K562 (cell line): ENCODE measurements around the gene EZH2.

Experiments
- KDM1A ChIP-seq, 2 experiments: fragments of 450-650 bp; IDR thresholded peaks; 2 replicates each; pipeline ENCODE4 v1.6.1; 2016; ENCODE audit warnings: mild to moderate bottlenecking in 2 of 2
- NCOA6 ChIP-seq: fragments of 450-650 bp; IDR thresholded peaks from 2 replicates; pipeline ENCODE4 v1.6.1; 2017; ENCODE audit warnings: mild to moderate bottlenecking
- NFATC3 ChIP-seq: fragments of 450-650 bp; IDR thresholded peaks from 2 replicates; pipeline ENCODE4 v1.6.1; 2017; ENCODE audit warnings: mild to moderate bottlenecking
- PHB2 ChIP-seq: fragments of 450-650 bp; IDR thresholded peaks from 2 replicates; pipeline ENCODE4 v1.6.1; 2017; ENCODE audit warnings: low read depth
- SMAD1 ChIP-seq: fragments of 150-350 bp; IDR thresholded peaks from 2 replicates; pipeline ENCODE4 v1.6.1; 2014; ENCODE audit warnings: low read length, low read depth; ENCODE audit not compliant: partially characterized antibody
- ZFP91 ChIP-seq: sonication (generic); formaldehyde crosslinking; IDR thresholded peaks from 2 replicates; pipeline ENCODE4 v1.8.0; 2022; ENCODE audit warnings: mild to moderate bottlenecking, missing genetic modification reagents
- ZNF3 ChIP-seq: fragments of 250-450 bp; sonication (Bioruptor Pico); IDR thresholded peaks from 2 replicates; pipeline ENCODE4 v1.5.0; 2021; ENCODE audit warnings: mild to moderate bottlenecking, moderate library complexity

- TF ChIP-seq ZFP91 (CRISPR knock-in tag) (no peak), NFATC3 (no peak), NCOA6 (no peak), KDM1A (IDR thresholded peaks at IDR 0.05) (no peak), PHB2 (no peak), SMAD1 (no peak), ZNF3 (CRISPR knock-in tag) (no peak)
These were observed 22.8 kb upstream of the EZH2 start for GRCh38 chr7:148906707-148907498.
